ENCODE data around the gene ATP4B.

DNA sequence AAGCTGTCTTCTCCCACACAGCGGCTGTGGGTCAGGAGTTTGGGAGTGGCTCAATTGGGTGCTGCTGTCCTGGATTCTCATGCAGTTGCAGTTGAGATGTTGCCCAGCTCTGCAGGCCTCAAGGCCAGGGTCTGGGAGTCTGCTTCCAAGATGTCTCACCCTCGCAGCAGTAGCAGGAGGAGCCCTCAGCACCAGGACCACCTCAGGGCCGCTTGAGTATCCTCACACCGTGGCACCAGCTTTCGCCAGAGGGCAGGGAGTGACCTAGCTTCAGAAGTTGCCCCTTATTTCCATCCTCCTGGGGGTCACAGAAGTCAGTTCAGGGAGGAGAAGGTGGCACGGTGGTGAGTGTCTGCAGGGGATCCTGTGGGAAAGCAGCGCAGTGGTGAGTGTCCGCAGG lies 52.5 kb downstream of the ATP4B start:
- TF ChIP-seq EZH2phosphoT487 (IDR thresholded peaks at IDR 0.05; ENCODE audit: insufficient read depth, low read depth) (no peak), EZH2 (IDR thresholded peaks at IDR 0.05; ENCODE audit: insufficient read depth, poor library complexity, severe bottlenecking) (no peak)

Measured in GM23248 (cell line).